Fibroblast of pulmonary artery (primary cell): ENCODE results near the gene ZGLP1.

Experiments
- DNase-seq: peaks from one replicate; pipeline ENCODE4 v3.0.0-alpha.2; 2010; ENCODE audit warnings: low read depth
- H3K4me3 ChIP-seq: replicated peaks from 2 replicates; pipeline ENCODE4 v1.5.1; 2011; ENCODE audit warnings: low read depth, mild to moderate bottlenecking, control low read depth, low read length, moderate library complexity
- CTCF ChIP-seq: IDR thresholded peaks from 2 replicates; pipeline ENCODE4 v1.5.1; 2011; ENCODE audit warnings: mild to moderate bottlenecking, control low read depth, low read length, inconsistent platforms; ENCODE audit errors: missing control alignments

The ZGLP1 gene

GRCh38 chr19:10299545-10300458 lies 9.8 kb downstream of the ZGLP1 start:
- TF ChIP-seq CTCF: no peak
- DNase-seq: no peak
- H3K4me3 ChIP-seq: no peak overlapping the region

GRCh38 chr19:10295847-10296591 lies 13.6 kb downstream of the ZGLP1 start:
- no peak for TF ChIP-seq CTCF
- no peak for DNase-seq
- no peak overlapping the region for H3K4me3 ChIP-seq

- no peak overlapping the region for H3K4me3 ChIP-seq
- TF ChIP-seq CTCF: no peak
- no peak for DNase-seq
Observed at GRCh38 chr19:10295305-10295846, 14.2 kb downstream of the ZGLP1 start.

- TF ChIP-seq CTCF: no peak
- no peak overlapping the region for H3K4me3 ChIP-seq
- no peak for DNase-seq
Observed at GRCh38 chr19:10294368-10294697, 15.3 kb downstream of the ZGLP1 start.

- no peak for DNase-seq
- no peak overlapping the region for H3K4me3 ChIP-seq
- no peak for TF ChIP-seq CTCF
Observed at GRCh38 chr19:10293637-10294367, 15.8 kb downstream of the ZGLP1 start.

GRCh38 chr19:10292789-10293636 lies 16.6 kb downstream of the ZGLP1 start:
- peak overlapping the region; percentile 30 for H3K4me3 ChIP-seq
- DNase-seq: no peak
- TF ChIP-seq CTCF: no peak
